PC-3 (cell line): ENCODE results near the gene SRPX2. TPM values are rescaled to one million over a fixed set of nuclear protein-coding genes. Genes with fewer than 3 reads are reported as not detected.
A peak's percentile ranks its signal among the peaks of the same experiment; 100 is the strongest.

Experiments used
- ATAC-seq: fragments of 200-7000 bp; cut with Tn5 transposase; 2 replicates; pipeline ENCODE4 v1.9.1; 2020; ENCODE audit warnings: mild to moderate bottlenecking, moderate library complexity
- BruUV-seq: library from RNA; stranded (reverse); fragments of 400-500 nt; replicated peaks from 2 replicates; lab custom pipeline; 2021; lab: Mats Ljungman, UMichigan
- CTCF ChIA-PET: fragments of 300-600 bp; sonication (Branson Sonifier 250); formaldehyde crosslinking; loops from one replicate; lab custom pipeline; 2022; ENCODE audit warnings: antibody characterized with exemption; lab: Charles Lee
- POLR2A ChIA-PET: fragments of 300-600 bp; sonication (Branson Sonifier 250); formaldehyde crosslinking; loops from one replicate; lab custom pipeline; 2022; ENCODE audit warnings: antibody characterized with exemption; ENCODE audit not compliant: unreplicated experiment; lab: Charles Lee
- DNase-seq: peaks from one replicate; pipeline ENCODE4 v3.0.0-alpha.2; 2015
- H2AFZ ChIP-seq: fragments of 300-600 bp; sonication (generic); 2 replicates; pipeline ENCODE4 v1.6.0; 2016; ENCODE audit warnings: antibody characterized with exemption, low read length
- H3F3A ChIP-seq: fragments of 300-600 bp; sonication (generic); one replicate; pipeline ENCODE4 v1.6.0; 2017; ENCODE audit warnings: antibody characterized with exemption, low read length, control low read depth, mild to moderate bottlenecking; ENCODE audit not compliant: unreplicated experiment
- H3K27ac ChIP-seq: fragments of 300-600 bp; sonication (generic); 2 replicates; pipeline ENCODE4 v1.5.1; 2016; ENCODE audit warnings: mild to moderate bottlenecking, low read length
- H3K27me3 ChIP-seq: fragments of 300-600 bp; sonication (generic); 2 replicates; pipeline ENCODE4 v1.6.1; 2016; ENCODE audit warnings: low read length, mixed read lengths
- H3K36me3 ChIP-seq: fragments of 300-600 bp; sonication (generic); 2 replicates; pipeline ENCODE4 v1.6.1; 2016; ENCODE audit warnings: low read depth, mixed run types, low read length, mixed read lengths
- H3K4me1 ChIP-seq: fragments of 300-600 bp; sonication (generic); 2 replicates; pipeline ENCODE4 v1.5.1; 2016; ENCODE audit warnings: low read length; ENCODE audit not compliant: insufficient read depth
- H3K4me2 ChIP-seq: fragments of 300-600 bp; sonication (generic); 2 replicates; pipeline ENCODE4 v1.6.0; 2016; ENCODE audit warnings: low read length
- H3K4me3 ChIP-seq: fragments of 300-600 bp; sonication (generic); 2 replicates; pipeline ENCODE4 v1.5.1; 2016; ENCODE audit warnings: mild to moderate bottlenecking, low read length, mixed read lengths
- H3K79me2 ChIP-seq: fragments of 300-600 bp; sonication (generic); 2 replicates; pipeline ENCODE4 v1.6.1; 2017; ENCODE audit warnings: low read length, mixed read lengths
- H3K9ac ChIP-seq: fragments of 300-600 bp; sonication (generic); 2 replicates; pipeline ENCODE4 v1.6.0; 2016; ENCODE audit warnings: mild to moderate bottlenecking, low read length
- H3K9me2 ChIP-seq: fragments of 300-600 bp; sonication (generic); replicated peaks from 2 replicates; pipeline ENCODE4 v1.6.1; 2016; ENCODE audit warnings: mixed run types, low read length, mixed read lengths
- H3K9me3 ChIP-seq: fragments of 300-600 bp; sonication (generic); 2 replicates; pipeline ENCODE4 v1.6.1; 2016; ENCODE audit warnings: low read length, mixed read lengths
- H4K20me1 ChIP-seq: fragments of 300-600 bp; sonication (generic); 2 replicates; pipeline ENCODE4 v1.6.1; 2016; ENCODE audit warnings: low read length, mixed read lengths
- EZH2 ChIP-seq: fragments of 300-600 bp; sonication (generic); IDR thresholded peaks from one replicate; pipeline ENCODE4 v1.6.1; 2017; ENCODE audit warnings: antibody characterized with exemption, mild to moderate bottlenecking, low read length; ENCODE audit not compliant: unreplicated experiment
- EZH2phosphoT487 ChIP-seq: fragments of 300-600 bp; sonication (generic); IDR thresholded peaks from 2 replicates; pipeline ENCODE4 v1.6.1; 2018; ENCODE audit warnings: mild to moderate bottlenecking, antibody characterized with exemption, low read length, borderline replicate concordance
- intact Hi-C: fragments of 100-400 bp; cut with micrococcal nuclease; formaldehyde crosslinking; loops from 2 replicates; pipeline ENCODE4 v1.9.0; 2023
- total RNA-seq: library from RNA; depleted of rRNA; stranded (reverse); fragments of >200 nt; gene quantifications from 2 replicates; pipeline ENCODE4 v1.2.3, GENCODE V29; 2014
- TF ChIP-seq, protein P1 (sequence below): fragments of 300-600 bp; sonication (generic); conservative IDR thresholded peaks from 2 replicates; pipeline ENCODE4 v1.5.1; 2017; ENCODE audit warnings: antibody characterized with exemption, low read depth, mild to moderate bottlenecking, low read length

The SRPX2 gene
- total RNA-seq, 1 experiment from 2014 or later, result 12.2 TPM

DNA sequence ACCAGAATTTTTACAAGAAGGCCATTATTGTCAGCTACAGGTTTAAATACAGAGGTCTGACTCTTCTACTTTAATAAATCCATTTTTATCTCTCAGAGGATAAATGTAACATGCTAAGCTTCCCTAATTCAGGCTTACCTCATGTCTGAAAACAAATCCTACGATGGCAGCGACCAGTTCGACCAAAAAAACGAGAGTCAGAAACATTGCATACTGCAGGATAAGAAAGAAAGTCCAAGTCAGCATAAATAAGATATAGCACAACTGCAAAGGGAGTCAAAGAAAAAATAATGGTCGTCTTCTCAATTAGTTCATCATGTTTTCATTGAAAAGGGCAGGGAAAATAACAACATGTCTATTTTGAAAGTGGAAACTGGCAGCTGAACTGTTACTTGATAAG is 9.0 kb upstream of the SRPX2 start:
- DNase-seq (no peak), ATAC-seq (no peak)
- H3K27me3 ChIP-seq, result no peaks in the 10 kb centered on the region
- intact Hi-C loops, result no loop called here
- H3K27ac ChIP-seq, result no peak overlapping the region
- H3K4me3 ChIP-seq, result peak overlapping the region; percentile 84
- H2AFZ ChIP-seq, result no peak overlapping the region
- TF ChIP-seq, protein P1, sequence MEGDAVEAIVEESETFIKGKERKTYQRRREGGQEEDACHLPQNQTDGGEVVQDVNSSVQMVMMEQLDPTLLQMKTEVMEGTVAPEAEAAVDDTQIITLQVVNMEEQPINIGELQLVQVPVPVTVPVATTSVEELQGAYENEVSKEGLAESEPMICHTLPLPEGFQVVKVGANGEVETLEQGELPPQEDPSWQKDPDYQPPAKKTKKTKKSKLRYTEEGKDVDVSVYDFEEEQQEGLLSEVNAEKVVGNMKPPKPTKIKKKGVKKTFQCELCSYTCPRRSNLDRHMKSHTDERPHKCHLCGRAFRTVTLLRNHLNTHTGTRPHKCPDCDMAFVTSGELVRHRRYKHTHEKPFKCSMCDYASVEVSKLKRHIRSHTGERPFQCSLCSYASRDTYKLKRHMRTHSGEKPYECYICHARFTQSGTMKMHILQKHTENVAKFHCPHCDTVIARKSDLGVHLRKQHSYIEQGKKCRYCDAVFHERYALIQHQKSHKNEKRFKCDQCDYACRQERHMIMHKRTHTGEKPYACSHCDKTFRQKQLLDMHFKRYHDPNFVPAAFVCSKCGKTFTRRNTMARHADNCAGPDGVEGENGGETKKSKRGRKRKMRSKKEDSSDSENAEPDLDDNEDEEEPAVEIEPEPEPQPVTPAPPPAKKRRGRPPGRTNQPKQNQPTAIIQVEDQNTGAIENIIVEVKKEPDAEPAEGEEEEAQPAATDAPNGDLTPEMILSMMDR, result no peak
- no peak for TF ChIP-seq EZH2
- no peak for TF ChIP-seq EZH2phosphoT487
- H3K9ac ChIP-seq, result no peak overlapping the region
- ChIA-PET CTCF (no interaction called here), POLR2A (no interaction called here)
- peak overlapping the region; percentile 91 for H3K4me2 ChIP-seq
- H3K36me3 ChIP-seq, result 0 out of 2 replicates have a peak, but pooled peaks cover 4% of the 10 kb centered on the region
- H4K20me1 ChIP-seq, result no peaks in the 10 kb centered on the region
- H3F3A ChIP-seq, result no peaks in the 10 kb centered on the region
- no peaks in the 10 kb centered on the region for H3K9me3 ChIP-seq
- peaks cover 18% of the 10 kb centered on the region for H3K79me2 ChIP-seq
- no TSS peak for BruUV-seq
- H3K4me1 ChIP-seq, result peaks cover 12% of the 10 kb centered on the region
- H3K9me2 ChIP-seq, result no peaks in the 10 kb centered on the region

DNA sequence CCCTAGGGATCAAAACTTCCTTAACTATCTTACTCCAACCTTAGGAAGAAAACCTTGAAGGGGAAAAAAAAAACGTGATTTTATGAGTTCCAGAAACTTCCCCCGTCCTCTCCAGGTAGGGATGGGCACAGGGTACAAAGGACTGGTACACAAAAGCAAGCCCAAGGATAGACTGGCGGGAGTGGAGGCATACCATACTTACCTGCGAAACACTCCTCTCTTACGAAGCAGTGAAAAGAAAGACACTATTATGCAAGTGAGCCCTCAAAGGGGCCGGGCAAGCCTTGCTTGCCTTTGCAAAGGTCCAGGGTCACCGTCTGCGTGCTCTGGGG is 8.0 kb upstream of the SRPX2 start:
- ChIA-PET POLR2A (no interaction called here), CTCF (interaction anchor here (2.1 kb wide), 1 partner anchor 21 kb away, joined by 21 read pairs; no protein-coding TSS in a partner anchor)
- Histone ChIP-seq H3K27ac (no peak overlapping the region), H3K4me2 (peak overlapping the region; percentile 91), H2AFZ (peak overlapping the region; percentile 93), H3K27me3 (no peaks in the 10 kb centered on the region), H3K79me2 (peaks cover 18% of the 10 kb centered on the region), H3K36me3 (0 out of 2 replicates have a peak, but pooled peaks cover 4% of the 10 kb centered on the region), H3K9me2 (no peaks in the 10 kb centered on the region), H3K9me3 (no peaks in the 10 kb centered on the region), H3K4me1 (peaks cover 12% of the 10 kb centered on the region), H4K20me1 (no peaks in the 10 kb centered on the region), H3K4me3 (peak overlapping the region; percentile 84), H3F3A (no peaks in the 10 kb centered on the region), H3K9ac (peak overlapping the region; percentile 87)
- intact Hi-C loops, result loop anchor here (1.0 to 2.0 kb wide), 2 partner anchors 21 to 27 kb away; no protein-coding TSS in a partner anchor
- DNase-seq (no peak), ATAC-seq (peak; percentile 58)
- TF ChIP-seq, protein P1, result no peak
- TF ChIP-seq EZH2 (no peak), EZH2phosphoT487 (no peak)
- no TSS peak for BruUV-seq

DNA sequence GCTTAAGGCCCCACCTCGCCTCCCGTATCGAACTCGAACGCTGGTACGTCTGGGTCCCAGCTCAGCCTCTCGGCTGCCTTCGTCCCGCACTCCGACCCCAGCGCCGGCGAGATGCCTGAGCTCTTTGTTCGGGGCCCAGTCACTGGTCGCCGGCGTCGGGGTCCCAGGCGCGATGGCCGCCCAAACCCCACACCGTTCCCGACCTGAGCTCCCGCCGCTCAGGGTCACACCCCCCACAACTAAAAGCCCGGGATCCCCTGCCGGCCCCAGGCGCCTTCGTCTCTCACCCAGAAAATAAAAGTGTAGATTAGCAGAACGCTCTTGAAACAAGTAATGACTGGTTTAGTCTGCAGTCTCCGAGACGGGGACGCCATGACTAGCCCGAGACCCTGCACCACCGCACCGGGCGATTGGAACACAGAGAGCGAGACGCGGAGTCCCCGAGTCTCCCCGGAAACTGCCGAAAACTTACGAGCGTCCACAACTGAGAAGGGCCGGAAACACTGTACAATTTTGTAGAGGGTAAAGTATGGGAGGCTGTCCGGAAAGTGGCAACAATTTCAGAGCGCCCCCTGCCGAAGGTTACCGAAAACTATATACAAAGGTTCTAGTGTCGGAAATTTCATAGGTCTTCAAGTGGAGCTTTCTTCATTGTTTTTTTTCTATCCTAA is 7.5 kb upstream of the SRPX2 start, which contains the start of gene TSPAN6:
TSS of gene TSPAN6 (minus strand) at position 486 of the 671 bp plus-strand sequence. CDS start at position 374, 112 bp downstream.
- peak; percentile 100 for ATAC-seq
- no peaks in the 10 kb centered on the region for H4K20me1 ChIP-seq
- no peaks in the 10 kb centered on the region for H3K27me3 ChIP-seq
- H3K36me3 ChIP-seq, result 0 out of 2 replicates have a peak, but pooled peaks cover 4% of the 10 kb centered on the region
- POLR2A ChIA-PET, result interaction anchor here (0.6 kb wide), 2 partner anchors 34 kb away, joined by 4 to 6 read pairs; no protein-coding TSS in a partner anchor
- no peak within 1 kb of the TSS for H3K27ac ChIP-seq
- H2AFZ ChIP-seq, result peak within 1 kb of the TSS; percentile 93
- DNase-seq, result peak; percentile 91
- H3K9me2 ChIP-seq, result no peaks in the 10 kb centered on the region
- H3K4me1 ChIP-seq, result peaks cover 12% of the 10 kb centered on the region
- no peak for TF ChIP-seq EZH2phosphoT487
- TF ChIP-seq, protein P1, result peak; percentile 72
- H3K9ac ChIP-seq, result peak within 1 kb of the TSS; percentile 87
- H3K4me3 ChIP-seq, result peak within 1 kb of the TSS; percentile 84
- no peaks in the 10 kb centered on the region for H3K9me3 ChIP-seq
- H3F3A ChIP-seq, result no peaks in the 10 kb centered on the region
- intact Hi-C loops, result loop anchor here (1.0 to 2.0 kb wide), 2 partner anchors 21 to 26 kb away; no protein-coding TSS in a partner anchor
- H3K79me2 ChIP-seq, result peaks cover 18% of the 10 kb centered on the region
- peak within 1 kb of the TSS; percentile 91 for H3K4me2 ChIP-seq
- CTCF ChIA-PET, result interaction anchor here (0.5 to 2.1 kb wide), 3 partner anchors 21 to 763 kb away, joined by 3 to 21 read pairs (median 4); no protein-coding TSS in a partner anchor
- TSS peak; percentile 70 for BruUV-seq
